BLaER1 treated with 17β-estradiol and CSF1 and Interleukin-3, amounts not matched to agents 10 nM and 100 nM (cell line): ENCODE data around the gene KLF7.

ENCODE experiments used
- H3K27ac ChIP-seq, 11 experiments: shearing (Covaris generic); formaldehyde crosslinking; 2 replicates each; pipeline ENCODE4 v1.8.1; 2022
- H3K27me3 ChIP-seq, 11 experiments: shearing (Covaris generic); formaldehyde crosslinking; 2 replicates each; pipeline ENCODE4 v1.8.1; 2022
- H3K36me3 ChIP-seq, 11 experiments: shearing (Covaris generic); formaldehyde crosslinking; 2 replicates each; pipeline ENCODE4 v1.8.1; 2022
- H3K4me1 ChIP-seq, 10 experiments: shearing (Covaris generic); formaldehyde crosslinking; 2 replicates each; pipeline ENCODE4 v1.8.1; 2022
- H3K4me2 ChIP-seq, 11 experiments: shearing (Covaris generic); formaldehyde crosslinking; 2 replicates each; pipeline ENCODE4 v1.8.1; 2022
- H3K4me3 ChIP-seq, 10 experiments: shearing (Covaris generic); formaldehyde crosslinking; 2 replicates each; pipeline ENCODE4 v1.8.1; 2022
- H3K9ac ChIP-seq, 11 experiments: shearing (Covaris generic); formaldehyde crosslinking; 2 replicates each; pipeline ENCODE4 v1.8.1; 2022
- H3K9me3 ChIP-seq, 11 experiments: shearing (Covaris generic); formaldehyde crosslinking; replicated peaks in 1 of 11; 2 replicates each; pipeline ENCODE4 v1.8.1; 2022
- H4K20me1 ChIP-seq, 11 experiments: shearing (Covaris generic); formaldehyde crosslinking; 2 replicates each; pipeline ENCODE4 v1.8.1; 2022
- Cebpa-rat ChIP-seq, 11 experiments: shearing (Covaris generic); IDR thresholded peaks; 2 replicates each; pipeline ENCODE4 v1.8.1; 2022

KLF7 gene

GRCh38 chr2:207155516-207156444 is 10.0 kb downstream of the KLF7 start:
- Histone ChIP-seq H3K27ac (0 out of 22 replicates have a peak overlapping the region, but pooled peaks of 1 of the 11 experiments have one; percentile 5), H3K4me3 (no peak overlapping the region), H3K4me2 (peak overlapping the region in 7 of 11 experiments; percentile 11 to 95 (median 70); a peak in 13 of 22 replicates), H3K9me3 (no peaks in the 10 kb centered on the region), H3K9ac (no peak overlapping the region), H4K20me1 (no peaks in the 10 kb centered on the region), H3K36me3 (no peaks in the 10 kb centered on the region), H3K27me3 (no peaks in the 10 kb centered on the region), H3K4me1 (peaks cover 8 to 84% (median 23%) of the 10 kb centered on the region in 10 experiments; a peak in 15 of 20 replicates)
- no peak for TF ChIP-seq Cebpa-rat (IDR thresholded peaks at IDR 0.05)

- peak overlapping the region in 2 of 11 experiments; percentile 5 to 47; a peak in 3 of 22 replicates for H3K27ac ChIP-seq
- no peaks in the 10 kb centered on the region for H3K27me3 ChIP-seq
- H4K20me1 ChIP-seq, result no peaks in the 10 kb centered on the region
- TF ChIP-seq Cebpa-rat (IDR thresholded peaks at IDR 0.05), result no peak
- peak overlapping the region in 1 of 11 experiments; percentile 30; a peak in 1 of 22 replicates for H3K9ac ChIP-seq
- H3K4me3 ChIP-seq, result no peak overlapping the region
- H3K4me1 ChIP-seq, result peaks cover 8 to 93% (median 23%) of the 10 kb centered on the region in 10 experiments; a peak in 15 of 20 replicates
- no peaks in the 10 kb centered on the region for H3K9me3 ChIP-seq
- H3K4me2 ChIP-seq, result peak overlapping the region in 7 of 11 experiments; percentile 11 to 95 (median 70); a peak in 13 of 22 replicates
- H3K36me3 ChIP-seq, result no peaks in the 10 kb centered on the region
Measured at GRCh38 chr2:207154556-207155510, 10.9 kb downstream of the KLF7 start.

GRCh38 chr2:207153266-207153975 is 12.3 kb downstream of the KLF7 start:
- Histone ChIP-seq H3K9me3 (no peaks in the 10 kb centered on the region), H3K27me3 (no peaks in the 10 kb centered on the region), H3K27ac (no peak overlapping the region), H3K4me3 (no peak overlapping the region), H3K4me2 (peak overlapping the region in 10 of 11 experiments; percentile 1 to 95 (median 16); a peak in 10 of 22 replicates), H4K20me1 (no peaks in the 10 kb centered on the region), H3K9ac (no peak overlapping the region), H3K36me3 (no peaks in the 10 kb centered on the region), H3K4me1 (peaks cover 8 to 95% (median 23%) of the 10 kb centered on the region in 10 experiments; a peak in 15 of 20 replicates)
- TF ChIP-seq Cebpa-rat (IDR thresholded peaks at IDR 0.05), result no peak

GRCh38 chr2:207151048-207151447 is 14.7 kb downstream of the KLF7 start:
- H4K20me1 ChIP-seq, result no peaks in the 10 kb centered on the region
- peaks cover 8 to 81% (median 21%) of the 10 kb centered on the region in 10 experiments; a peak in 15 of 20 replicates for H3K4me1 ChIP-seq

DNA sequence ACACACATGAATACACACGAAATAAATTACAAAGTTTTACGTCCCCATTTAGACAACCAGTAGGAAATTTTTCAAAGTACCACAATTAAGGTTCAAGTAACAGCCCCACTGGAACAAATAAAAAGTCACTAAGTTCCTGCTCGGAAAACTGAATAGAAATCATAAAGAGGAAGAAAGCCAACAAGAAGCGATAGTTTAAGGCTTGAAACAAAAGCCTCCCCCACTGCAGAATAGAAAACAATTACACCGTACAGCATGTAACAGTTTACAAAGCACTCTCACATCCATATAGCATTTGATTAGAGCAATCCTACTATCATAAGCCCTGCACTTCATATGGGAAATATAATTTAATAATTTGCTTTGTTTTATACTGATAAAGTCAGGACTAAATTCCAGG is 15.5 kb downstream of the KLF7 start:
- Histone ChIP-seq H3K4me2 (peak overlapping the region in 3 of 11 experiments; percentile 11 to 71 (median 68); a peak in 5 of 22 replicates), H3K9me3 (no peaks in the 10 kb centered on the region), H3K4me3 (no peak overlapping the region), H3K36me3 (no peaks in the 10 kb centered on the region), H3K4me1 (peaks cover 3 to 81% (median 16%) of the 10 kb centered on the region in 10 experiments; a peak in 14 of 20 replicates), H3K27ac (no peak overlapping the region), H3K9ac (no peak overlapping the region), H4K20me1 (no peaks in the 10 kb centered on the region), H3K27me3 (no peaks in the 10 kb centered on the region)
- no peak for TF ChIP-seq Cebpa-rat (IDR thresholded peaks at IDR 0.05)

More at GRCh38 chr2:207151048-207151447, 14.7 kb downstream of the KLF7 start:
- H3K4me2 ChIP-seq, result peak overlapping the region in 3 of 11 experiments; percentile 18 to 81 (median 71); a peak in 5 of 22 replicates
- no peak for TF ChIP-seq Cebpa-rat (IDR thresholded peaks at IDR 0.05)
- no peak overlapping the region for H3K9ac ChIP-seq
- H3K36me3 ChIP-seq, result no peaks in the 10 kb centered on the region
- H3K27me3 ChIP-seq, result no peaks in the 10 kb centered on the region
- no peaks in the 10 kb centered on the region for H3K9me3 ChIP-seq
- H3K27ac ChIP-seq, result no peak overlapping the region
- H3K4me3 ChIP-seq, result no peak overlapping the region

DNA sequence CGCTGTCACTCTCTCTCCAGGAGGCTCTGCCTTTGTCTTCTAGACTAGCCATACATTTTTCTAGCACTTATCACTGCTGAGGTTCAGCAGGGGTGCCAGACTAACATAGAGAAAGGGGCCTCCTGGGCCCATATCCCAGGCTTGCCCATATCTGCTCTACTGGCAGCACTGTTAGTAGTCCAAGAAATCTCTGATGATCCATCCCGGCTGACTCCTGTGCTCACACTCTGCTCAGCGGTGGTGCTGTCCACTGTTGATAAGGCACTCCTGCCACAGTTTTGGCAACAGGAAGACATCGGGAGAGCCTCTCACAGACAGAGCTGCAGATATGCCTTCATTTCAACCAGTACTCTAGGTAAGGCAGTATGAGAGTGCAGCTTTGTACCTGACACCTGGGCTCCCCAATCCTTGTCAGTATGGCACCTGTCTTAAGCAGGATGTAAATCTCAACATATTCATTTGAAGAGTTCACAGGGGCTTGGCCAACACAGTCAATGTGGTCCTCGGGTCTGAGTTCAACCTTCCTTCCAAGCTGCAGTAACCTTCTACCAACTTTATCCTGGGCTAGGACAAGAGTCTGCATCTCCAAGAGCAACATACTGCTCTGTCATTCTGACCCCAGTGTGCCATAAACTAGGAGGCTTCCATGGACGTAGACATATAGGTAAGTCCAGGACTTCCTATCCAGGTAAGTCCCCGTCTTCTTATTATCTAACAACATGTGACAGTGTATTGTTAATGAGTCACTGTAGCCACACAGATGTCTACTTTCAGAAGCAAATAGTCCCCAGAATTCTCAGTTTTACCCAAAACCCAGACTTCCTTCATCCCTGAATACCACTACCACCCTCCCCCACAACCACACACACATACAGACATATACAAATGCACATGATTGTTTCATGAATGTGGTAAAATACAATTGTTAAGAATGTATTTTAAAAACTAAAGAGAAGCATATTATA is 16.2 kb downstream of the KLF7 start:
- Histone ChIP-seq H3K36me3 (no peaks in the 10 kb centered on the region), H3K27ac (no peak overlapping the region; a peak in 1 of 22 replicates), H3K9me3 (no peaks in the 10 kb centered on the region), H3K27me3 (no peaks in the 10 kb centered on the region), H3K4me2 (peak overlapping the region in 3 of 11 experiments; percentile 11 to 71 (median 68); a peak in 5 of 22 replicates), H3K4me1 (peaks cover 4 to 81% (median 14%) of the 10 kb centered on the region in 10 experiments), H3K9ac (no peak overlapping the region), H4K20me1 (no peaks in the 10 kb centered on the region), H3K4me3 (no peak overlapping the region)
- no peak for TF ChIP-seq Cebpa-rat (IDR thresholded peaks at IDR 0.05)

DNA sequence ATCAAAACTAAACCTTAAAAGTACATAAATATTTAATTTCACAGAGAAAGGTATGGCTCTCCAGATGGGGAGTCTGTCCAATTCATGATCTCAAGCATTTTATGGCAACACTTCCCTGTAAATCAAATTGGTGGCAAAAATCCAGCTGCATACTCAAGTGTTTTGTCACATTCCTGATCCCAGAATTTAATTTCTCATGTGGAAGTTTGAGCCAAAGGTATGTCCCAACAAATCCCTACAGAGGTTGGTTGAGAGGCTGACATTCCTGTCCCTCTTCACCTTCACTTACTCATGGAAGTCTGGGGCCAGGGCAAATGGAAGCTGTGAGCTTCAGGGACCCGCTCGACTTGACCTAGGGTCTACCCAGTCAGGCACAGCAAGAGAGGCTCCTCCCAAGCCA is 17.7 kb downstream of the KLF7 start:
- Histone ChIP-seq H3K9me3 (no peaks in the 10 kb centered on the region), H3K27ac (no peak overlapping the region), H4K20me1 (no peaks in the 10 kb centered on the region), H3K4me1 (peaks cover 17 to 76% (median 20%) of the 10 kb centered on the region in 10 experiments), H3K9ac (no peak overlapping the region), H3K4me2 (no peak overlapping the region), H3K4me3 (no peak overlapping the region), H3K36me3 (no peaks in the 10 kb centered on the region), H3K27me3 (no peaks in the 10 kb centered on the region)
- TF ChIP-seq Cebpa-rat (IDR thresholded peaks at IDR 0.05), result no peak
